Measurements from ENCODE around the gene PPAT.

PPAT gene

DNA sequence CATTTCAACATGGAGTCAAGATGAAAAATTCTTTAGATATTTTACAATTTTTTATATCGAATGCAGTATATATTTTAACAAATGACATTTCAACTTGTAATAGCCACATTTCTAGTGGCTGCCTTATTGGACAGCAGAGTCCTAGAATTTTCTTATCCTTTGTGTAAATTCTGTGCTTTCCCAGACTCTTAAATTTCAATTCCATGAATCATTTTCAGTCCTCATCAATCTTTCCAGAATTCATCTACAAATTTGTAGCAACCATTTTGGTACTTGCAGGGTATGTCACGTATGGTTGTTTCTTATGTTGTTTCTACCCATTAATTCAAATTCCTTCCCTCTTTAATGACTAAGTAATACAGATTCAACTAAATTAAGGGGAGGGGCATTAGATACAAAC lies 3.4 kb upstream of the PPAT start:
- TF ChIP-seq, protein P1, sequence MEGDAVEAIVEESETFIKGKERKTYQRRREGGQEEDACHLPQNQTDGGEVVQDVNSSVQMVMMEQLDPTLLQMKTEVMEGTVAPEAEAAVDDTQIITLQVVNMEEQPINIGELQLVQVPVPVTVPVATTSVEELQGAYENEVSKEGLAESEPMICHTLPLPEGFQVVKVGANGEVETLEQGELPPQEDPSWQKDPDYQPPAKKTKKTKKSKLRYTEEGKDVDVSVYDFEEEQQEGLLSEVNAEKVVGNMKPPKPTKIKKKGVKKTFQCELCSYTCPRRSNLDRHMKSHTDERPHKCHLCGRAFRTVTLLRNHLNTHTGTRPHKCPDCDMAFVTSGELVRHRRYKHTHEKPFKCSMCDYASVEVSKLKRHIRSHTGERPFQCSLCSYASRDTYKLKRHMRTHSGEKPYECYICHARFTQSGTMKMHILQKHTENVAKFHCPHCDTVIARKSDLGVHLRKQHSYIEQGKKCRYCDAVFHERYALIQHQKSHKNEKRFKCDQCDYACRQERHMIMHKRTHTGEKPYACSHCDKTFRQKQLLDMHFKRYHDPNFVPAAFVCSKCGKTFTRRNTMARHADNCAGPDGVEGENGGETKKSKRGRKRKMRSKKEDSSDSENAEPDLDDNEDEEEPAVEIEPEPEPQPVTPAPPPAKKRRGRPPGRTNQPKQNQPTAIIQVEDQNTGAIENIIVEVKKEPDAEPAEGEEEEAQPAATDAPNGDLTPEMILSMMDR (IDR thresholded peaks at IDR 0.05; ENCODE audit: low read depth, low read length, missing control alignments): no peak
- peak overlapping the region; percentile 98 for H3K4me3 ChIP-seq (replicated peaks; ENCODE audit: low read depth, low read length)

DNA sequence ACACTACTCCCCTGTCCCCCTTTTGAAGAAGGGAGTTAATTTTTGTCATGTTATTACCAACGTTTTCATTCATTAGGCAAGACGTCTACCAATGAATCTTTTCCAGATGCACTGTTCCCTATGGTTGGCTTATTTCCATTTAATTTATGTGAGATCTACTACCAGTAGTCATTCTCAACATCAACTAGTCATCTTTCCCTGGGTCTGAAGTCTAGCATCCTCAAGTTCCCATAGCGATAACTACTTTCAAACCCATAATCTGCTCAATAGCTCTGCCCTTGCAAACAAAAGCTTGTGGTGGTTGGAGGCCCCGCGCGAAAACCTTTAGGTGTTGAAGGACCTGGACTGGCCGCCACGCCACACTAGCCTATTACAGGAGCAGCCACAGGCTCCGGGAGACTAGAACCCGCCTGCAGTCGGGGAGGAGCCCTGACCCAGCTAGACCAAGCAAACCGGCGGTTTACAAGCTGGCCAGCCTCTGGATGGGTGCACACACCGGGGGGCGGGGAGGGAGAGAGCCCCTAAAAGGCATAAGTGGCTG lies 746 bp downstream of the PPAT start:
- TF ChIP-seq, protein P1 (IDR thresholded peaks at IDR 0.05; ENCODE audit: low read depth, low read length, missing control alignments): no peak
- DNase-seq (ENCODE audit: extremely low read depth, low read depth): no peak
- H3K4me3 ChIP-seq (replicated peaks; ENCODE audit: low read depth, low read length): peak overlapping the region; percentile 98

More for the DNA sequence above, 3.4 kb upstream of the PPAT start:
- no peak for DNase-seq (ENCODE audit: extremely low read depth, low read depth)

- TF ChIP-seq, protein P1 (IDR thresholded peaks at IDR 0.05; ENCODE audit: low read depth, low read length, missing control alignments): no peak
- H3K4me3 ChIP-seq (replicated peaks; ENCODE audit: low read depth, low read length): peak overlapping the region; percentile 98
- no peak for DNase-seq (ENCODE audit: extremely low read depth, low read depth)
Measured at GRCh38 chr4:56433280-56433679, 2.1 kb downstream of the PPAT start.

GRCh38 chr4:56430203-56430602 lies 5.2 kb downstream of the PPAT start:
- TF ChIP-seq, protein P1 (IDR thresholded peaks at IDR 0.05; ENCODE audit: low read depth, low read length, missing control alignments): no peak
- no peak for DNase-seq (ENCODE audit: extremely low read depth, low read depth)
- H3K4me3 ChIP-seq (replicated peaks; ENCODE audit: low read depth, low read length): no peak overlapping the region

DNA sequence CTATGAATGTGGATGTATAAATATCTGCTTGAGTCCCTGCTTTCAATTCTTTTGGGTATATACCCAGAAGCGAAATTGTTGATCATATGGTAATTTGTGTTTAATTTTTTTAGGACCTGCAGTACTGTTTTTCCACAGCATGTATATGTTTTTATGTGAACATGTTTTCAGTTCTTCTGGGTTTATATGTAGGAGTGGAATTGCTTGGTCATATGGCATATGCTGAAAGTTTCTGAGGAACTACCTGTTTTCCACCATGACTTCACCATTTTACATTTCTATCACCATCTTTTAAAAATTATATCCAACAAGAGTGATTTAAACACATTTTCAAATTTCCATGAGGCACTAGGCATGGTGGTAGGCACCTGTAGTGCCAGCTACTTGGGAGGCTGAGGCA lies 8.2 kb downstream of the PPAT start:
- H3K4me3 ChIP-seq (replicated peaks; ENCODE audit: low read depth, low read length): no peak overlapping the region
- TF ChIP-seq, protein P1 (IDR thresholded peaks at IDR 0.05; ENCODE audit: low read depth, low read length, missing control alignments): no peak
- no peak for DNase-seq (ENCODE audit: extremely low read depth, low read depth)

GRCh38 chr4:56426273-56426672 lies 9.1 kb downstream of the PPAT start:
- no peak overlapping the region for H3K4me3 ChIP-seq (replicated peaks; ENCODE audit: low read depth, low read length)
- TF ChIP-seq, protein P1 (IDR thresholded peaks at IDR 0.05; ENCODE audit: low read depth, low read length, missing control alignments): no peak
- DNase-seq (ENCODE audit: extremely low read depth, low read depth): no peak

- DNase-seq (ENCODE audit: extremely low read depth, low read depth): no peak
- TF ChIP-seq, protein P1 (IDR thresholded peaks at IDR 0.05; ENCODE audit: low read depth, low read length, missing control alignments): no peak
- no peak overlapping the region for H3K4me3 ChIP-seq (replicated peaks; ENCODE audit: low read depth, low read length)
Measured at GRCh38 chr4:56425518-56425917, 9.9 kb downstream of the PPAT start.
